HepG2 (cell line): ENCODE results near the gene ABCA4.
"Not testable (repeated sequence)": the region's sequence is repeated elsewhere in the genome, so short reads cannot be mapped to it uniquely, and the experiment has no call there.

ENCODE experiments used
- CTCF ChIP-seq: sonication (generic); formaldehyde crosslinking; IDR thresholded peaks from 2 replicates; pipeline ENCODE4 v1.5.0; 2020; ENCODE audit warnings: mild to moderate bottlenecking, missing genetic modification reagents, moderate library complexity
- PBX3 ChIP-seq: sonication (generic); formaldehyde crosslinking; IDR thresholded peaks from 2 replicates; pipeline ENCODE4 v1.8.1; 2023; ENCODE audit warnings: missing genetic modification reagents, inconsistent platforms, borderline replicate concordance
- RFX5 ChIP-seq: IDR thresholded peaks from 2 replicates; pipeline ENCODE4 v1.6.1; 2011; ENCODE audit warnings: low read depth, low read length, improper control_type of control experiment
- SALL1 ChIP-seq: sonication (generic); formaldehyde crosslinking; IDR thresholded peaks from 2 replicates; pipeline ENCODE4 v1.8.0; 2022; ENCODE audit warnings: mild to moderate bottlenecking, missing genetic modification reagents
- SMARCC2 ChIP-seq: fragments of 450-650 bp; IDR thresholded peaks from 2 replicates; pipeline ENCODE4 v1.6.1; 2017; ENCODE audit warnings: antibody characterized with exemption, mild to moderate bottlenecking
- YY1 ChIP-seq: IDR thresholded peaks from 2 replicates; pipeline ENCODE4 v1.6.1; 2011; ENCODE audit warnings: low read length, low read depth, moderate library complexity, mild to moderate bottlenecking; ENCODE audit not compliant: insufficient read depth, insufficient replicate concordance
- ZBTB10 ChIP-seq: sonication (generic); formaldehyde crosslinking; IDR thresholded peaks from 2 replicates; pipeline ENCODE4 v1.4.0; 2020; ENCODE audit warnings: missing genetic modification reagents, borderline replicate concordance
- ZFP36 ChIP-seq: fragments of 150-350 bp; IDR thresholded peaks from 2 replicates; pipeline ENCODE4 v1.6.1; 2018; ENCODE audit warnings: borderline replicate concordance, low read length, low read depth; ENCODE audit not compliant: partially characterized antibody
- ZNF274 ChIP-seq: sonication (generic); formaldehyde crosslinking; IDR thresholded peaks from 2 replicates; pipeline ENCODE4 v1.5.1; 2020; ENCODE audit warnings: mild to moderate bottlenecking, missing genetic modification reagents
- ZNF296 ChIP-seq: sonication (generic); formaldehyde crosslinking; conservative IDR thresholded peaks from 2 replicates; pipeline ENCODE4 v1.5.0; 2020; ENCODE audit warnings: mild to moderate bottlenecking, missing genetic modification reagents
- ZNF737 ChIP-seq: sonication (generic); formaldehyde crosslinking; IDR thresholded peaks from 2 replicates; pipeline ENCODE4 v1.5.0; 2020; ENCODE audit warnings: missing genetic modification reagents, mild to moderate bottlenecking, borderline replicate concordance
- TF ChIP-seq, protein P1 (sequence below): sonication (generic); formaldehyde crosslinking; IDR thresholded peaks from 2 replicates; pipeline ENCODE4 v1.4.0; 2020; ENCODE audit warnings: mild to moderate bottlenecking, missing genetic modification reagents

GRCh38 chr1:94149166-94149565 lies 28.2 kb upstream of the ABCA4 start:
- TF ChIP-seq SALL1; CTCF; PBX3 (CRISPR knock-in tag); ZNF274; ZFP36; YY1; SMARCC2; ZNF296 (CRISPR knock-in tag); RFX5; ZBTB10 (CRISPR knock-in tag); ZNF737 (CRISPR knock-in tag): not testable (repeated sequence)
- TF ChIP-seq, protein P1, sequence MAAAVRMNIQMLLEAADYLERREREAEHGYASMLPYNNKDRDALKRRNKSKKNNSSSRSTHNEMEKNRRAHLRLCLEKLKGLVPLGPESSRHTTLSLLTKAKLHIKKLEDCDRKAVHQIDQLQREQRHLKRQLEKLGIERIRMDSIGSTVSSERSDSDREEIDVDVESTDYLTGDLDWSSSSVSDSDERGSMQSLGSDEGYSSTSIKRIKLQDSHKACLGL (CRISPR knock-in tag) = not testable (repeated sequence)
